ENCODE results near the gene SLC30A4. TPM values are rescaled to one million over a fixed set of nuclear protein-coding genes. Genes with fewer than 3 reads are reported as not detected.
"Not testable (repeated sequence)": the region's sequence is repeated elsewhere in the genome, so short reads cannot be mapped to it uniquely, and the experiment has no call there.

The SLC30A4 gene
- total and polyA plus RNA-seq, 2 donors (not counting 1 experiment from before 2014, with no cell fraction given) = 6.7 to 12.2 TPM

DNA sequence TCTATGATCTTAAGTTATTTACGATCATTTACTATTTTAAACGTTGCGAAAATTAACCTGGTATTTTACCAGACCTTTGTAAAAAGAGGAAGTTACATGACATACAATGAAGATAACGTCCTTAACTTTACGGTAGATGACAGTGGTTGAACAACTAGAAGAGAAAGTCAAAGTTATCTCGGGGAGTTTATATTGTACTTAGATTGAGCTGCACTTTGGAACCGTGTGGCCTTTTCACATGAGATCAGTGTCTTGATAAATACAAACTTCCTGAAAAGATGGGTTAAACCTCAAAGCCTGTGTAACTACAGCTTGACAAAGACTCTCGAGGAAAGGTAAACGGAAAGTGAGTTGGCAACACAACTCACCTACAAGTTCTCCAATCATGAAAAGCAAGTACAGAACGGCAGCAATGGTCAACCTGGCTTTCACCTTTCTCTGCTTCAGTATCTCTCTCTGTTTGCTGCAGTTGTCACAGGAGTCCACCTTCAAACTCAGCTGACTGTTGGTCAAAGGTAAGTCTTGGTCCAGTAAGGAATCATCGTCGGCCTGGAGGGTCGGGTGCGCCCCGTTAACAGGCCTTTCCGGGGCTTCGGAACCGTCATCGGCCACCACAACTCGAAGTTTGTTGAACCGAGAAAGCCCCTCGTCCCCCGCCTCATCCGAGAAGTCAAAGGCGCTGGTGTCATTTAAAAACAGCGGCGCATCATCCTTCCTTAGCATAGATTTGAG lies 793 bp downstream of the SLC30A4 start:
- DNase-seq (ENCODE audit: low read depth in 2 of 2) = peak; percentile 10 to 14
- H3K9me3 ChIP-seq (ENCODE audit: control insufficient read depth, insufficient read depth, low read depth, low read length) = no peaks in the 10 kb centered on the region

DNA sequence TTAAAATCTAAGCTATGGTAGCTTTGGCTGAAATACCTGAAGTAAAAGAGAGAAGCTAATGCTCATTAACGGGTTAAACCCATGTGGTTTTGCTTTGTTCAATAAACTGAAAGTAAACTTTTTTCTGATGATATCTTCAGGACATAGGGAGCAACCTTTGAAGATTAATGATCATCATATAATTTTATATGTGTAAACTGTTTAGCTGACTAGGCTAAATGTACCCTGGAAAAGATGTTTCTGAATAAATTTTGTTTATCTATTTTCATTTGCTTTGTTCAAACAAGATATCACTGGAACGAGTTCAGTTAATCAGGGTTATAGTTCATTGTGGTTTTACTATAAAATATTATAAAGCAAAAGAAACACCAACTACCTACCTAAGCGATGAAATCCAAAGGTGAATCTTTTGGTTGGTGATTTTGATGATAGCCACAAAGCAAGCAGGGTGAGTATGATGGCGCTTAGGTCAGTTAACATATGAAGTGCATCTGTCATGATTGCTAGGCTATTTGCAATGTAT lies 11.7 kb downstream of the SLC30A4 start:
- H3K4me2 ChIP-seq (ENCODE audit: extremely low read depth, insufficient read depth, low read length) = no peak overlapping the region

More for the DNA sequence above, 793 bp downstream of the SLC30A4 start:
- Histone ChIP-seq H3K27ac (ENCODE audit: insufficient read depth, low read length) (peak overlapping the region; percentile 34), H3K79me2 (ENCODE audit: control insufficient read depth, insufficient read depth, low read length) (no peaks in the 10 kb centered on the region), H3K4me1 (ENCODE audit: control insufficient read depth, extremely low read depth, insufficient read depth, low read length) (peaks cover 4% of the 10 kb centered on the region), H3K36me3 (ENCODE audit: control insufficient read depth, insufficient read depth, low read length) (no peaks in the 10 kb centered on the region), H3K27me3 (ENCODE audit: control insufficient read depth, insufficient read depth, low read length) (no peaks in the 10 kb centered on the region), H2AFZ (ENCODE audit: low read length) (peak overlapping the region; percentile 98), H3K4me3 (replicated peaks in 1 of 4; ENCODE audit: control extremely low read depth in 1 of 4, insufficient read depth in 1 of 4, low read depth in 3 of 4, low read length in 4 of 4) (peak overlapping the region; percentile 83 to 94 (median 89)), H4K20me1 (ENCODE audit: control insufficient read depth, extremely low read depth, insufficient read depth, low read length) (no peaks in the 10 kb centered on the region), H3K4me2 (ENCODE audit: extremely low read depth, insufficient read depth, low read length) (peak overlapping the region; percentile 99), H3K9ac (ENCODE audit: insufficient read depth, low read length) (peak overlapping the region; percentile 59)
- TF ChIP-seq EZH2 (IDR thresholded peaks at IDR 0.05; ENCODE audit: low read length, missing control alignments) = no peak
- TF ChIP-seq, protein P1, sequence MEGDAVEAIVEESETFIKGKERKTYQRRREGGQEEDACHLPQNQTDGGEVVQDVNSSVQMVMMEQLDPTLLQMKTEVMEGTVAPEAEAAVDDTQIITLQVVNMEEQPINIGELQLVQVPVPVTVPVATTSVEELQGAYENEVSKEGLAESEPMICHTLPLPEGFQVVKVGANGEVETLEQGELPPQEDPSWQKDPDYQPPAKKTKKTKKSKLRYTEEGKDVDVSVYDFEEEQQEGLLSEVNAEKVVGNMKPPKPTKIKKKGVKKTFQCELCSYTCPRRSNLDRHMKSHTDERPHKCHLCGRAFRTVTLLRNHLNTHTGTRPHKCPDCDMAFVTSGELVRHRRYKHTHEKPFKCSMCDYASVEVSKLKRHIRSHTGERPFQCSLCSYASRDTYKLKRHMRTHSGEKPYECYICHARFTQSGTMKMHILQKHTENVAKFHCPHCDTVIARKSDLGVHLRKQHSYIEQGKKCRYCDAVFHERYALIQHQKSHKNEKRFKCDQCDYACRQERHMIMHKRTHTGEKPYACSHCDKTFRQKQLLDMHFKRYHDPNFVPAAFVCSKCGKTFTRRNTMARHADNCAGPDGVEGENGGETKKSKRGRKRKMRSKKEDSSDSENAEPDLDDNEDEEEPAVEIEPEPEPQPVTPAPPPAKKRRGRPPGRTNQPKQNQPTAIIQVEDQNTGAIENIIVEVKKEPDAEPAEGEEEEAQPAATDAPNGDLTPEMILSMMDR (conservative IDR thresholded peaks at IDR 0.05 in 1 of 2, IDR thresholded peaks at IDR 0.05 in 1 of 2; ENCODE audit: low read depth in 1 of 2, low read length in 2 of 2) = no peak

DNA sequence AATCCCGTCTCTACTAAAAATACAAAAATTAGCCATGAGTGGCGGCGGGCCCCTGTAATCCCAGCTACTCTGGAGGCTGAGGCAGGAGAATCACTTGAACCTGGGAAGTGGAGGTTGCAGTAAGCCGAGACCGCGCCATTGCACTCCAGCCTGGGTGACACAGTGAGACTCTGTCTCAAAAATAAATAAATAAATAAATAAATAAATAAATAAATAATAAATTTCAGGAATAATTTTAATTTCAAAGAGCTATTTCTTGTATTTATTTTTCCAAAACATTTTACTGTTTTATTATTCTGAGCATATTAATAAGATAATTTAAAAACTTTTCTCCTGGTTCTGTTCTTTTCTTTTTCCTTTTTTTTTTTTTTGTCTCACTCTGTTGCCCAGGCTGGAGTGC lies 15.4 kb downstream of the SLC30A4 start:
- H3K9ac ChIP-seq (ENCODE audit: insufficient read depth, low read length); H3K79me2 ChIP-seq (ENCODE audit: control insufficient read depth, insufficient read depth, low read length); H3K9me3 ChIP-seq (ENCODE audit: control insufficient read depth, insufficient read depth, low read depth, low read length); H3K4me1 ChIP-seq (ENCODE audit: control insufficient read depth, extremely low read depth, insufficient read depth, low read length); H3K4me3 ChIP-seq (replicated peaks in 1 of 4; ENCODE audit: control extremely low read depth in 1 of 4, insufficient read depth in 1 of 4, low read depth in 3 of 4, low read length in 4 of 4); H3K36me3 ChIP-seq (ENCODE audit: control insufficient read depth, insufficient read depth, low read length); DNase-seq (ENCODE audit: low read depth in 2 of 2); H3K27me3 ChIP-seq (ENCODE audit: control insufficient read depth, insufficient read depth, low read length); H3K4me2 ChIP-seq (ENCODE audit: extremely low read depth, insufficient read depth, low read length); H3K27ac ChIP-seq (ENCODE audit: insufficient read depth, low read length); H2AFZ ChIP-seq (ENCODE audit: low read length); H4K20me1 ChIP-seq (ENCODE audit: control insufficient read depth, extremely low read depth, insufficient read depth, low read length): not testable (repeated sequence)

More for the DNA sequence above, 11.7 kb downstream of the SLC30A4 start:
- no peaks in the 10 kb centered on the region for H3K36me3 ChIP-seq (ENCODE audit: control insufficient read depth, insufficient read depth, low read length)
- no peak overlapping the region for H3K9ac ChIP-seq (ENCODE audit: insufficient read depth, low read length)
- no peaks in the 10 kb centered on the region for H3K27me3 ChIP-seq (ENCODE audit: control insufficient read depth, insufficient read depth, low read length)
- no peaks in the 10 kb centered on the region for H3K9me3 ChIP-seq (ENCODE audit: control insufficient read depth, insufficient read depth, low read depth, low read length)
- TF ChIP-seq EZH2 (IDR thresholded peaks at IDR 0.05; ENCODE audit: low read length, missing control alignments) = no peak
- no peaks in the 10 kb centered on the region for H4K20me1 ChIP-seq (ENCODE audit: control insufficient read depth, extremely low read depth, insufficient read depth, low read length)
- DNase-seq (ENCODE audit: low read depth in 2 of 2) = no peak
- H3K4me1 ChIP-seq (ENCODE audit: control insufficient read depth, extremely low read depth, insufficient read depth, low read length) = no peaks in the 10 kb centered on the region
- H2AFZ ChIP-seq (ENCODE audit: low read length) = no peak overlapping the region
- no peak overlapping the region for H3K4me3 ChIP-seq (replicated peaks in 1 of 4; ENCODE audit: control extremely low read depth in 1 of 4, insufficient read depth in 1 of 4, low read depth in 3 of 4, low read length in 4 of 4)
- H3K79me2 ChIP-seq (ENCODE audit: control insufficient read depth, insufficient read depth, low read length) = no peaks in the 10 kb centered on the region
- H3K27ac ChIP-seq (ENCODE audit: insufficient read depth, low read length) = no peak overlapping the region

DNA sequence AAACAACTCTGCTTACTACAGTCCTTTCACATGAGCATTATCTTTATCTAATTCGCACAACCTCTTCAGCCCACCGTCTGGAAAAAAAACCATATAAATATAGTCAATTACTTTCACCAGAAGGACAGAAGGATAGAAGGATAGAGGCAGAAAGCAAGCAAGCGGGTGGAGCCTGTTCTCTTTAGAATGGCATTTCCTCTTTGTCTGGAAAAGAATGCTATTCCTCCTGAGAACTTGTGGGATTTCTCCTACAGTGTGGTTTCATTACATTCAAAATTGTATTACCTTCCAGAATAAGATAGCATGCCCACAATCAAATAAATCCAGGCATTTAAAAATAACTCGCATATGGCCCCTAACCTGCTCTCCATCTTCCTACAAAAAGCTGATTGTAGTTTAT lies 23.1 kb downstream of the SLC30A4 start:
- no peak overlapping the region for H3K4me2 ChIP-seq (ENCODE audit: extremely low read depth, insufficient read depth, low read length)
- no peak overlapping the region for H2AFZ ChIP-seq (ENCODE audit: low read length)
- H3K27me3 ChIP-seq (ENCODE audit: control insufficient read depth, insufficient read depth, low read length) = no peaks in the 10 kb centered on the region
- H3K4me1 ChIP-seq (ENCODE audit: control insufficient read depth, extremely low read depth, insufficient read depth, low read length) = no peaks in the 10 kb centered on the region
- H3K36me3 ChIP-seq (ENCODE audit: control insufficient read depth, insufficient read depth, low read length) = no peaks in the 10 kb centered on the region
- H3K79me2 ChIP-seq (ENCODE audit: control insufficient read depth, insufficient read depth, low read length) = no peaks in the 10 kb centered on the region
- peak in 1 of 2 donors; percentile 65 for DNase-seq (ENCODE audit: low read depth in 2 of 2)
- H3K9me3 ChIP-seq (ENCODE audit: control insufficient read depth, insufficient read depth, low read depth, low read length) = no peaks in the 10 kb centered on the region
- H3K9ac ChIP-seq (ENCODE audit: insufficient read depth, low read length) = no peak overlapping the region
- TF ChIP-seq, protein P1 (conservative IDR thresholded peaks at IDR 0.05 in 1 of 2, IDR thresholded peaks at IDR 0.05 in 1 of 2; ENCODE audit: low read depth in 1 of 2, low read length in 2 of 2) = no peak
- no peak for TF ChIP-seq EZH2 (IDR thresholded peaks at IDR 0.05; ENCODE audit: low read length, missing control alignments)
- H3K27ac ChIP-seq (ENCODE audit: insufficient read depth, low read length) = no peak overlapping the region
- H4K20me1 ChIP-seq (ENCODE audit: control insufficient read depth, extremely low read depth, insufficient read depth, low read length) = no peaks in the 10 kb centered on the region
- no peak overlapping the region for H3K4me3 ChIP-seq (replicated peaks in 1 of 4; ENCODE audit: control extremely low read depth in 1 of 4, insufficient read depth in 1 of 4, low read depth in 3 of 4, low read length in 4 of 4)

Measured in fibroblast of lung (primary cell).